GM18870 (cell line): ENCODE results near the gene OR4D2.

Experiments used
- ATAC-seq: cut with Tn5 transposase; IDR thresholded peaks from one replicate; pipeline ENCODE4 v1.9.1; 2021; ENCODE audit warnings: moderate library complexity; ENCODE audit not compliant: unreplicated experiment

OR4D2 gene

GRCh38 chr17:58207451-58207850, 40.7 kb downstream of the OR4D2 start:
- no peak for ATAC-seq

- ATAC-seq = no peak
These were observed 41.6 kb downstream of the OR4D2 start for GRCh38 chr17:58208344-58208743.

GRCh38 chr17:58210922-58211321, 44.1 kb downstream of the OR4D2 start:
- no peak for ATAC-seq

GRCh38 chr17:58215685-58216084, 48.9 kb downstream of the OR4D2 start:
- no peak for ATAC-seq

GRCh38 chr17:58217766-58218165, 51.0 kb downstream of the OR4D2 start:
- ATAC-seq = no peak

GRCh38 chr17:58219007-58219788, 52.4 kb downstream of the OR4D2 start, which contains the start of gene MKS1:
Gene MKS1 (minus strand): TSS chr17:58219255. CDS start chr17:58219230, 25 bp downstream.
- peak; percentile 77 for ATAC-seq

GRCh38 chr17:58219789-58220183, 53.0 kb downstream of the OR4D2 start:
- ATAC-seq = no peak
